Measurements from ENCODE around the gene IFIT1B.

DNA sequence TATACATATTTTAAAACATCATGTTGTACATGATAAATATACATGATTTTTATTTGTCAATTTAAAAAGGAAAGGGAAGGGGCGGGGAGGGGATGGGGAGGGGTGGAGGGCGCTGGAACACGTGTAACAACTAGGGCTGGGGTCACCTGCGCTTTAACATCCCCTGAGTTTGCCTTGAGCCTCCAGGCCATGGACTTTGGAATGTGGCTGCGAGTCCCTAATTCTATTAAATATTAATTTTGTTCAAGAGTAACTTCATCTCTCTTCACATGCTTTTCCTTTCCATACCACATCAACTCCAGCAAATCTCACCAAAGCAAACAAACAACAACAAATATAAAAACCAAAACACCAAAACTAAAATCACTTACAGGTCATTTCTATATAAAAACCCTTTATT is 47.1 kb downstream of the IFIT1B start:
- TF ChIP-seq, protein P1, sequence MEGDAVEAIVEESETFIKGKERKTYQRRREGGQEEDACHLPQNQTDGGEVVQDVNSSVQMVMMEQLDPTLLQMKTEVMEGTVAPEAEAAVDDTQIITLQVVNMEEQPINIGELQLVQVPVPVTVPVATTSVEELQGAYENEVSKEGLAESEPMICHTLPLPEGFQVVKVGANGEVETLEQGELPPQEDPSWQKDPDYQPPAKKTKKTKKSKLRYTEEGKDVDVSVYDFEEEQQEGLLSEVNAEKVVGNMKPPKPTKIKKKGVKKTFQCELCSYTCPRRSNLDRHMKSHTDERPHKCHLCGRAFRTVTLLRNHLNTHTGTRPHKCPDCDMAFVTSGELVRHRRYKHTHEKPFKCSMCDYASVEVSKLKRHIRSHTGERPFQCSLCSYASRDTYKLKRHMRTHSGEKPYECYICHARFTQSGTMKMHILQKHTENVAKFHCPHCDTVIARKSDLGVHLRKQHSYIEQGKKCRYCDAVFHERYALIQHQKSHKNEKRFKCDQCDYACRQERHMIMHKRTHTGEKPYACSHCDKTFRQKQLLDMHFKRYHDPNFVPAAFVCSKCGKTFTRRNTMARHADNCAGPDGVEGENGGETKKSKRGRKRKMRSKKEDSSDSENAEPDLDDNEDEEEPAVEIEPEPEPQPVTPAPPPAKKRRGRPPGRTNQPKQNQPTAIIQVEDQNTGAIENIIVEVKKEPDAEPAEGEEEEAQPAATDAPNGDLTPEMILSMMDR (IDR thresholded peaks at IDR 0.05), result no peak
- TF ChIP-seq POLR2A (IDR thresholded peaks at IDR 0.05) (no peak), POLR2AphosphoS5 (IDR thresholded peaks at IDR 0.05) (no peak)

Data from transverse colon (tissue), 4 donors.